GM12892 (cell line): ENCODE data around the gene CEP120.

Experiments
- POLR2A ChIP-seq: IDR thresholded peaks from 2 replicates; pipeline ENCODE4 v1.6.1; 2011; ENCODE audit warnings: low read depth, low read length, control low read depth
- POLR2AphosphoS5 ChIP-seq: IDR thresholded peaks from 2 replicates; pipeline ENCODE4 v1.6.1; 2011; ENCODE audit warnings: low read depth, low read length, control low read depth

DNA sequence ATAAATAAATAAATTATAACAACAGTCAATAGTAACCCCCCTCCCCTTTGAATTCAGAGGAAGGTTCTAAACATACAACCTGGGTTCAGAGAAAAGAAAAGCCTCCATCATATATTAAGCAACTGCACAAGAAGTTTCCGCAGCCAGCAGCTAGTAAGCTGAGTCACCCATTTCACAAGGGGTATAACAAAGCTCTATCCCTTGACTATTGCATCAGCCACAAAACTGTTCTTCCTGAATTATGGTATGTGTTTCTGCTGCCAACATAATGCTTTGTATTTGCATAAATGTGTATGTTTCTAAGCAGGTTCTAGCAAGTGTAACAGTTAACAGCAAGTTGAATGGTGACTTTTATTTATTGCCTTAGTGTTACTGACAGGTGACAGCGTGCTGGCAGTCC lies 6.8 kb upstream of the CEP120 start:
- TF ChIP-seq POLR2AphosphoS5 (no peak), POLR2A (no peak)
